Stimulated activated CD4-positive, alpha-beta T cell treated with anti-CD3 and anti-CD28 coated beads, Interleukin-4, amount 100 ng/mL, for 24 hours (primary cell): ENCODE measurements around the gene NFKB2.

Experiments
- DNase-seq: peaks from one replicate; pipeline ENCODE4 v3.0.0-alpha.2; 2020

NFKB2 gene

DNA sequence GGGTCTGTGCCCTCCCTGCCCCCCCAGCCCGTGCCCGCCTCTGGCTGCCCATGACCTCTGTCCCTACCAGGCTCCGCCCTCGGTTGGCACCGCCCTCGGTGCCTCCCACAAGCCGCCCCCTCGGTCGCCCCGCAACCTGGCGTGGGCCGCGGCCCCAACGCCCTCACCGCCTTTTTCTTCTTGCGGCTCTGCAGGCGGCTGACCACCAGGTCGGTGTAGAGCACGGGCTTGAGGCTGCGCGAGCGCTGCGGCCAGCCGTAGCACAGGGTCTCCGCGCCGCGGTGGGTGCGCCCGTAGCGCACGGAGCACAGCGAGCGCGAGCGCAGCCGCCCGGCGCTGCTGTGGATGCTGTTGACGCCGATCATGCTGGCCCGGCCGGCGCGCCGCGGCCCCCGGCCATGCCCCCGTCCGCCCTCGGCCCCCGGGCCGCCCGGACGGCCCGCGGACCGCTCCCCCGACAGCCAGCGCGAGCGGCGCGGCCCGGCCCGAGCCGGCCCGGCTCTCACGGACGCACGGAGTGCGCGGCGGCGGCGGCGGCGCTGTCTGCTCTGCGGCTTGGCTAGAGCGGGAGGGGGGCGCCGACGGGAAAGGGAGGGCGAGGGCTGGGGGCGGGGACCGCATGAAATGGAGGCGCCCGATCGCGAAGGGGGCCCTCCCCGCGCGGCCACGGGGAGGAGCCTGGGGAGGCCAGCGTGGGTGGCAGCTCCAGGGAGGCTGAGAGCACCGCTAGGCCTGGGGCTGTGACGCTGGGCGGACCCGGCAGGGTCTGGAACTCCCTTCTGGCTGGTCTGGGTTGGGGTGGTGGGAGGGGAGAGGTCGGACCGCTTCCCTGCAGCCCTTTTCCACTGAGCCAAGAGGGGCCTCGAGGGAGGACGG, 13.5 kb downstream of the NFKB2 start:
- peak; percentile 81 for DNase-seq

DNA sequence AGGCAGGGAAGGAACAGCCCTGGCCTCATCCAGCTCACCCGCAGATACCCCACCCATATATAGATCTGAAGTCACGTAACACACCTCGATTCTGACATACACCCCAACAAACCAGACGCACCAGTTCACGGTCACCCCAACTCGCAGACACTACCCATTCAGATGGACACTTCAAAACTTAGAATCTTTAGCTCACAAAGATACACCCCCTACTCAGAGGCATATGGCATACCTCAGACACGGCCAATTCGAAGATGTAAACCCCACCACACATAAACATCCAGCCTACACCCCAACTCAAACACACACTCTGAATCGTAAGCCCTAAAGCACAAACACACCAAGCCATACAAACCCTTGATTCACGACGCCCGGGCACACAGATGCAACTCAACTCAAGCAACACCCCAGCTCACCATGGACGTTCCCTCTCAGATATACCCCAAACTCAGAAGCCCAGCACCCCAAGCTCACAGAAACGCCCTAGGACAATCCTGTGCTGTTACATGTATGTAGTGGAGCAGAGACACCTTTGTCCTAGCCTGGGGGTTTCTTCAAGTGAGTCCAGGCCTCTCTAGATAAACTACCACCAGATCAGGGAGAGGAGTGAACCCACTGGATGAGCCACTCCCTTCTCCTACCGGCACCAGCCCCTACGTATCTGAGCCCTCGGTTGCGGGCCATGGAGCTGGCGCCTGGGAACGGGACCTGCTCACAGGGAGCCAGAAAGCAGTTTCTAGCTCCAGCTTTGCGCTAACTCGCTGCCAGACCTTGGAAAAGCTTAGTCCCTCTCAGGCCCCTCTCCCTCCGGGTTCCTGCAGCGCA, 14.3 kb downstream of the NFKB2 start:
- no peak for DNase-seq

DNA sequence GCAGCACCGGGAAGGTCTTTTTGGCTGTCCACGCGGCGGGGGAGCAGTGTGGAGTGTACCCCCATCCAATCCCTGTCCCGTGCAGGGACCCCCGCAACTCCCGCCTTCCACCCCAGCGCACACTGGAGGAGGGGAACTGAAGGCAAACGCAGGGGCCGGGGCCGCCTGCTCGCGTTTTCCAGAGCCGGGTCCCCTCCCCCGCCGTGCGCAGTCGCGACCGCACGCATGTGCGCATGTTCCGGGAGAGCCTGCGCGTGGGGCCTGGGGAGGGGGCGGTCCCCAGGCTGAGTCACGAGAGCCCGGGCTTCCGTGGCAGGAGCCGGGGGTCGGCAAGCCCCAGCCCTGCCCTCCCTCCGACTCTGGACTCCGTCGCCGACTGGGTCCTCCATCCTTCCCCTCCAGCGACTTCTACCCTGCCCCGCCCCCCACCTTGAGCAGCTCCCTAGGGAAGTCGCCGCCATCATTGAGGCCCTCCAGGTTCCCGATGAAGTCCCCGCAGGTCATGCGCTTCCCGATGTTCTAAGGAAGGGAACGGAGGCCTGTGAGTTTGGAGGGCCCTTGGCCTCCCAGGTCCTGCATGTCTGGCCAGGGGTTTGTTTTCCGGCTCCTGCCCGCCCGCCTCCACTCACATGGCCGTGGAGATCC, 15.0 kb downstream of the NFKB2 start:
- peak; percentile 67 for DNase-seq

DNA sequence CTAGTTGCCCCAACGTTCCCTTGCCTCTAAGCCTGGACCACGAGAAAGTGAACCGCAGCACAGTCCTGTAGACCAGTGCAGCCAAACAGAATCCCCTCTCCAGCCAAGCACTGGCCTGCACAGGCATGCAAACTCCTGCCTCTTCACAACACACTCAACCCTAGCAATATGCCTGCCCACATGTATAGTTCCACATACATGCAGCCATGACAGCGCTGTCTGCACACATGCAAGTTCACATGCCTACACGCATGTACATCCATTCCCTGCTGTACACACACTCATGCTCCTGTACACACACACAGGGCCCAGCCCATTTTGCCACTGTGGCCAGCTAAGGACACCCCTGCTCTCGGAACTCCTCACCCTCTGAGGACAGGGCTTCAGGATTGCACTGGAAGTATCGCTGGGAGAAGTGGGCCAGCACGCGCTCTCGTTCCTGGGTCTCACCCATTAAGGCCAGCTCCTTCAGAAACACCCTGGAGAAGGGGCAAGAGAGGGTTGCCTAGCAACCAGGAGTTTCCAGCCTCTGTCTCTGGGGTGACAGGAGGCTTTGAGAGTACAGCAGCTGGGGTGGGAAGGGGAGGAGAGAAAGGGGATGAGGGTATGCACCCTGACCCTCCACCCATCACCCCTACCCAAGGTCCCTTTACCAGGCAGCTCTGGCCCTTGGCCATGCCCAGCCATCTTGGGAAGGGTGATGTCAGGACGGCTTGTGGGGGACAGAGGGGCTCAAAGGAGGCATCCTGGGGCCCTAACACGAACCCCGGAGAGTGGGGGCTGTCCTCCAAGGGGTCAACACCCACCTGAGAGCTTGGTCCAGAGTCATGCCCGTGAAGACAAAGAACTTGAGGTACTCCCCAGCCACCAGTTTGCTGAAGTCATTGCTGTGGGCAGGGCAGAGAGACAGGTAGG, 16.1 kb downstream of the NFKB2 start:
- no peak for DNase-seq

DNA sequence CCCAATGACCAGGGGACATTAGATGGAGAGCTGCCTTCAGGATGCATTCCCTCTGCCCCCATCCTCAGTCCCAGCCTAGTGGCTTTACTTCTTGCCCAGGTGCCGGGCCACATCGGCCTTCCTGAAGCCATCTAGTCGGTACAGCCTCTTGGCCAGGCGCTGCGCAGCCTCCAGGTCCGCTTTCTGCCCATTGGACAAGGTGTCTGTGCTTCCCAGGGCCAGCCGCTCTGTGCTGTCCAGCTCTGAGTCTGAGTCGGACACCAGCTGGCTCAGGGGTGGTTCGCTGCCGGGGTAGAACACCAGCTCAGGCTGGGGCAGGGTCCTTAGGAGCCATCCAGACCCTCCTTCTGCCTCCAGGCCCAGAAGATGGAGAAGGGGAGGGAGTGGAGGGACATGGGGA, 16.8 kb downstream of the NFKB2 start:
- no peak for DNase-seq

DNA sequence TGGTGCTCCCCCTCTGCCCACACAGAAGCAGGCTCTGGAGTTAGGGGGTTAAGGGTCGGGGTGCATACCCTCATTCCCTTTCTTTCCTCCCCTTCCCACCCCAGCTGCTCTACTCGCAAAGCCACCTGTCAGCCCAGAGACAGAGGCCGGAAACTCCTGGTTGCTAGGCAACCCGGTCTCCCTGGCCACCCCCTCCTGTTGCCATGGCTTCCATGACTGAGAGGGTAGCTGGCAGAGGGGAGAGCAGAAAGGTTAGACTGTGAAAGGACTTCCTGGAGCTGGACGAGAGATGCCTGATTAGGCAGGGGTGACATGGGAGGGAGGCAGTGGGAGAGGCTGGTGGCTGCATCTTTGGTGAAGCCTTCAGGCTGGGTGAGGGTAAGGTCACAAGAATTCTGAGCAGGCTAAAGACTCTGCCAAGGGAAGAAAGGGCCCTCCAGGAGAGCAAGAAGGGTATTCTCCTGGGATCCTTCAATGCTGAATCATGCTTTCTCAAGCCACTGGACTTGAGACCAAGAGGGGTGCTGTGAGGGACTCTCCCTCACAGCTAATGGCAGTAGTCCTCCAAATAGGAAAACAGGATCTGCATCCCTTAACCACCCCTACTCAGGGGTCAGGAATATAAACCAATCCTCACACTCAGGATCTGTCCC, 17.7 kb downstream of the NFKB2 start:
- DNase-seq = no peak

DNA sequence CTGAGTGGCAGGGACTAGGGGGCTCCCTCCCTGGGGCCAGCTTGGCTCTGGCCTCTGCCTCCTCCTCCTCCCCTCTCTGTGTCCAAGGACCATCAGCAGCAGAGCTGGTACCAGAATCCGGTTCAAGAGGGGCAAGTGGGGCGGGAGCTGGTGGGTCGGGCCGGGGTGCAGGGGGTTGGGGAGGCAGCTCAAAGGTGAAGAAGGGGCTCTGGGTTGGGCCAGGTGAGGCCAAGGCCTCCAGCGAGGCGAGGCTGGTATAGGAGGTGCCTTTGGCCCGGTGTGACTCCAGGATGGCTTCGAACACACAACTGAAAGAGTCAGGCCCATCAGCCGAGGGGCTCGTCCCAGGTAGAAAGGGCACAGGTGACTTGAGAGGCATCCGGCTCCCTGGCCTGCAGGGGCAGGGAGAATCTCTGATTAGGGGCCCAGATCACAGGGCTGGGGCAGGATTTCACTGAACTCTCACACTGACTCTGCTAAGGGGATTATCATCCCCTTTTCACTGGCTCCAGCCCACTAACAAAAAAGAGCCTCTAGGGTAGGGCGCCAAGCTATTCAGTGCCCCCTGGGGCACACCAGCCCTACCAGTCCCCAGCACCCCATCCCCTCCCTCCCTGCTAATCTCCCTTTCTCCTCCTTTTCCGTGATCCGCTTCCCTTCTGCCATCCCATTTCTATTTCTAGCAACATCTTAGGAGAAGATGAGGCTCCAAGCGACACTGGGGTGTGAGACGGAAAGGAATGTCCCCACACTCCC, 18.5 kb downstream of the NFKB2 start:
- DNase-seq = no peak

DNA sequence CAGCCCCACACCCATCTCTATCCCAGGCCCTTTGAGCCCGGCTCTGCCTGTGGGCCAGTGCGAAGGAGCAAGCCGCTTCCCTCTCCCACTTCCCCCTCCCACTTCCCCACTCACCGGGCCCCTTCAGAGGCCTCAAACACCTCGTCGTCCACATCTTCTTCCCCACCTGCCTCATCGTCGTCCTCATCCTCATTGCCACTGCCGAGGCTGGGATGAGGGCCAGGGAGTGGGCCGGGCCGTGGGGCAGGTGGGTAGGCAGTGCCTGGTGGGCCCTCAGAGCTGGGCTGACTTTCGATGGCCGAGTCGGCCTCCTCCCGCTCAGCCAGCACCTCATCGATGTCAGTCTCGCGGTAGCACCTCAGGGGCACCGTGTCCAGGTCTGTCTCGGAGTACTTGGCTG, 19.2 kb downstream of the NFKB2 start:
- DNase-seq = no peak

DNA sequence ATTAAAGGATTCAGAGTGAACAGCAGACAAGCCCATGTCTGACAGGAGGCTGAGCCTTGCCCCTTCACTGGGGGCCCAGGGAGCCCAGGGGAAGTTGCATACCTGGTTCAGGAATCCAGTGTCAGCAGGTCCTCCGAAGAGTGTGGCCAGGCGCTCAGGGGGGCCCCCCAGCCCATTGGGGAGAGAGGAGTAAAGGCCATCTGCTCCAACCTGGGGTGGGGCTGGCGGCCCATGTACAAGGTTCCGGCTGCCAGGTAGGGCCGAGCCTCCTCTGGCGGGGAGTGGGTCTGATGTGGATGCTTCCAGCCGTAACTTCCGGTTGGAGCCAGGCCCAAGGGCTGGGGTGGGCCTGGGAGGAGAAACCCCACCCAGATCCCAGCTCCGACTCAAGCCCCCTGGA, 20.8 kb downstream of the NFKB2 start:
- no peak for DNase-seq

DNA sequence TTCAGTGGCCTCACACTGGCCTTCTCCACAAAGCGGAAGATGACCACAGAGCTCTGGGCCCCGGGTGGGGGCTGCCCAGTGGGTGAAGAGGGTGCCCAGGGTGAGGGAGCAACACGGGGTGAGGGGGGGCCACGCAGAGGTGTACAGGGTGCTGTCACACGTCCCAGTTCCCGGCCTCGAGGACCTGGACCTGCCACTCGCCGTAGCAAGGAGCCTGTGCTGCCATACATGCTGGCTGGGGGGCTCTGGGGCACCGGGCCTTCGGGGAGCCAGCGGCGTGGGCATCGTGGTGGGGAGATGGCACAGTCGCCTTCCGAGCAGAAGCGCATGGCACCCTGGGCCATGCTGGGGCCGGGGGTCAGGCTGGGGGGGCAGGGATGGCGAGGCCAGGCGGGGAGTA, 21.2 kb downstream of the NFKB2 start:
- no peak for DNase-seq

DNA sequence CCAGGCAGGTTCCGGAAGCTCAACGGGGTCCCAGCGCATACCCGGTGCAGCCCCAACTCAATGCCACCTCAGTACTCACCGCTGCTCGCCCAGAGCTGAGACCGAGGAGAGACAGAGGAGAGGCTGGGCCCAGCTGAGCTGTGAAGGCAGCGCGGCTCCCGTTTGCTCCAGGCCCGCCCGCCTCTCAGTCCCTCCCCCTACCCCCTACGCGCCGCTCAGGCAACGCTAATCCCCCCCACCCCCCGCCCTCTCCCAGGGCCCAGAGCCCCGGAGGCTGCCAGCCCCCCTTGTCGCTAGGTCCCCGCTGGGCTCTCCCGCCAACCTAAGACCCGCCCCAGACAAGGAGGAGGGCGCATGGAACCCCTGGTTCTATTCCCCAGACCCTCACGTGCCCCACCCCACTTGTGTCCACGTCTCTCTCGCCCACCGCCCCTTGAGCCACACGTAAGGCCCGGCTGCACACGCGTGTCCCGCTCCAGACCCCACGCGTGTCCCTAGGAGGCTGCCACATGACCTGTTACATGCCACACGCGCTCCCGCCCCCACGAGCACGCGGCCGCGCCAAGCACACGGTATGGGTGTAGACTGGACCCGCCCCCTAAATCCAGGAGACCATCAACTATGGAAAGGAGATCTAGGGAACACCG, 23.2 kb downstream of the NFKB2 start, which contains the start of gene PSD:
Gene PSD (minus strand): TSS at position 164 of the 647 bp plus-strand sequence. CDS start 1,747 bp downstream, outside the sequence.
- no peak for DNase-seq

DNA sequence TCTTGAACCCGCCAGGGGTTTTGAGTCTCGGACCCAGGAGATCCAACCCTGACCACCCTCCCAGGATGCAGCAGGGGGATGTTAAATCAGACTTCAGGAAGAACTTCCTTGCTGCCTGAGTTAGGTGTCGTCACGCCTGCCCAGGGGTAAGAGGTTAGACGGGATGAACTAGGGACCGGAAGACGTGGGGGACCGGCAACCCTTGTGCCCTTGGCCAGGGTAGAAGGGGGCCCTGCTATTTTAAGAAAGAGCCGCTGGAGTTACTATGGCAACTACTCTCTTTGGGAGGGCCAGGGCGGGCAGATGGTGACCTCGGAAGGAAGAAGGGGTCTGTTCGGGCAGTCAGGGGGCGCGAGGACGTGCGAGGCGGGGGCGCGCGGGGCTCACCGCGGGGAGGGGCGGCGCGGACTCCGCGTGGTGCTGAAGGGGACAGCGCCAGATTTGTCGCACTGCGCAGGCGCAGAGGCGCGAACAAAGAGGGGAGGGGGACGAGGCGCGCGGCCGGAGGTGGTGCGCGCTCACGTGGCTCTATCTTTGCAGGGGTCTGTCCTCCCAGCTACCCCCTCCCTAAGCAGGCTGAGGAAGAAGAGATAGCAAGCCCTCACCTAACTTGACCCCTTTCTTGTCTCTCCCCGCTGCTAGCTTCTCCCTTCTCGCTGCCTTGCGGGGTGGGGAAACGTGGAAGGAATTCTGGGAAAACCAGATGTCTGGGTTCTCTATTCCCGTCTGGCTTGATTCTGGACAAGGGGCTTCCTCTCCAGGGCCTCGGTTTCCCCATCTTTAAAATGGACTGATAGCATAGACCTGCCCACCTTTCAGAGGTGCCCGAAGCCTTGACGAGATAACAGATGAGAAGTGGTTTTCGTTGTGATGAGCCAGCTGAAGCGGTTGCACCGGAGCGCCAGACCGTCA, 24.0 kb downstream of the NFKB2 start:
- DNase-seq = peak; percentile 72

DNA sequence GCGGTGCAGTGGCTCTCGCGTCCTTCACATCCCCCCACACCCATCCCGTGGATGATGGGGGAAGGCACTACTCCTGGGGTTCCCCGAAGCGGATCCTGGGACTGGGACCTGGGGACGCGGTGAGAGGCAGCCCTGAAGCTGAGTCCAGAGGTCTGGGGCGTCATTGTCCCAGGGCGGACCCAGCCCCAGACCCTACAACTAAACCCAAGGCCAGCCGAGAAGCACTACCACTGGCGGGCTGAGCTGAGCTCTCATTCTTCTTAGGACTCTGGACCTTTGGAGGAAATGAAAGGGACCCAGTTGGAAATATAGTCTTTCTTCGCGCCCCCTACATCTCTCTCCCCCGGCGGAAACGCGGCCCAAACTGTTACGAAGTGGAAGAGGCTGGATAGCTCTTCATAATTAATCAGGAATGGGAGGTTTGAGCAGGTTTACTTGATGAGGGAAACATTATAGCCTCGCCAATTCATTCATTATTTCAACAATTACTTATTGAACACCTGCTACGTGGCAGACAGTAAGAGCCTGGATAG, 24.7 kb downstream of the NFKB2 start:
- DNase-seq = no peak

DNA sequence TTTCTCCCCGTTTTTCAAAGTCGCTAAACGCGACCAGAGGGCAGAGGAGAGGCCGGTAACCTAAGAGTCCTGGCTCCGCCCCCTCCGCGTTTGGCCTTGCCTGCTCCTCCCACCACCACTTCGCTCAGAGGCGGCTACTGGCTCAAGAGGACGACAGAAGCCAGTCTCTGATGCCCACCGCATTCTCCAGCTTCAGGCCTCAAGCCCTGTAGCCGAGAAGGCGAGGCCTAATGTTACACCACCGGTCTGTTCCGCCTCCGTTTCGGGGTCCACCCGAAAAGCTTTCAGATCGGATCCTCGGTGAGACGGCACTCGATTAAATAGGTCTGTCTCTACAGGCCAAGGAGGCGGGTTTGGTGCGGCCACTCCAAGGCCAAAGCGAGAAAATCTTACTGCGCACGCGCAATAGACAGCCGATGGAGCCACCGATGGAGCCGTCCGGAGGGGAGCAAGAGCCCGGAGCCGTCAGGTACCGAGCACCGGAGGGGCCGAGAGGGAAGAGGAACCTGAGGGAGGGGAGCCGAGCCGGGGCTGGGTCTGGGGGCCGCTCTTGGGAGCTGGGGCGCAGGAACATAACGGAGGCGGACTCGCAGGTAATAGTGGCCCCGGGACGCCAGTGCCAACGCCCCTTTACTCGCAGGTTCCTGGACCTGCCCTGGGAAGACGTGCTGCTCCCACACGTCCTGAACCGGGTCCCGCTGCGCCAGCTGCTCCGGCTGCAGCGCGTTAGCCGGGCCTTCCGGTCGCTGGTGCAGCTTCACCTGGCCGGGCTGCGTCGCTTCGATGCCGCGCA, 25.4 kb downstream of the NFKB2 start, which contains the start of gene FBXL15:
Gene FBXL15 (plus strand): TSS at position 123 of the 793 bp plus-strand sequence. CDS start 294 bp downstream, at position 417.
- peak; percentile 97 for DNase-seq

DNA sequence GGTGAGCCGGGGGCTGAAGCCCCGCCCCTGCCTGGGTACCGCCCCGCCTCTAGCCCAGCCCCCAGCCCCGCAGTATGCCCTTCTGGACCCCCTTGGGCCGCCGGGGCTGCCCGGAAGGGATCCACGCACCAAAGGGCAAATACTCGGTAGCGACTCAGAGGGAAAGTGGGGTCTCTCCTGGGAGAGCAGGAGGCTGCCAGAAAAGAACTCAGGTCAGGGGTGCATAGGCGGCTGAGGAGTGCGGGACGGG, 25.9 kb downstream of the NFKB2 start:
- no peak for DNase-seq

DNA sequence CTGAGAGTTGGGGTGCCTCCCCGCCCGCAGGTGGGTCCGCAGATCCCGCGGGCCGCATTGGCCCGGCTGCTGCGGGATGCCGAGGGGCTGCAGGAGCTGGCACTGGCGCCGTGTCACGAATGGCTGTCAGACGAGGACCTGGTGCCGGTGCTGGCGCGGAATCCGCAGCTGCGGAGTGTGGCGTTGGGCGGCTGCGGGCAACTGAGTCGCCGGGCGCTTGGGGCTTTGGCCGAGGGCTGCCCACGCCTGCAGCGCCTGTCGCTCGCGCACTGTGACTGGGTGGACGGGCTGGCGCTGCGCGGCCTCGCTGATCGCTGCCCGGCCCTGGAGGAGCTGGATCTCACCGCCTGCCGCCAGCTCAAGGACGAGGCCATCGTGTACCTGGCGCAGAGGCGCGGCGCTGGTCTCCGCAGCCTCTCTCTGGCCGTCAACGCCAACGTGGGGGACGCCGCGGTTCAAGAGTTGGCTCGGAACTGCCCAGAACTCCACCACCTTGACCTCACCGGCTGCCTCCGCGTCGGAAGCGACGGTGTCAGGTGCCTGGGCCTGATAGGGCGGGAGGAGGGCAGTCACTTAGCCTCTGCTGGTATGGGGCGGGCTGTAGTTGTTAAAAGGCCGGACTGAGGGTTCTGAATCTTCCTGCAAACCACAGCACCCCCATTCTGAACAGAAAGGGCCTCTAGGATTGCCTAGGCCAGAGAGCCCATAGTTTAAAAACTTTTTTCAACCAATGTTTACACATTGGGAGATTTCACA, 26.4 kb downstream of the NFKB2 start:
- no peak for DNase-seq

DNA sequence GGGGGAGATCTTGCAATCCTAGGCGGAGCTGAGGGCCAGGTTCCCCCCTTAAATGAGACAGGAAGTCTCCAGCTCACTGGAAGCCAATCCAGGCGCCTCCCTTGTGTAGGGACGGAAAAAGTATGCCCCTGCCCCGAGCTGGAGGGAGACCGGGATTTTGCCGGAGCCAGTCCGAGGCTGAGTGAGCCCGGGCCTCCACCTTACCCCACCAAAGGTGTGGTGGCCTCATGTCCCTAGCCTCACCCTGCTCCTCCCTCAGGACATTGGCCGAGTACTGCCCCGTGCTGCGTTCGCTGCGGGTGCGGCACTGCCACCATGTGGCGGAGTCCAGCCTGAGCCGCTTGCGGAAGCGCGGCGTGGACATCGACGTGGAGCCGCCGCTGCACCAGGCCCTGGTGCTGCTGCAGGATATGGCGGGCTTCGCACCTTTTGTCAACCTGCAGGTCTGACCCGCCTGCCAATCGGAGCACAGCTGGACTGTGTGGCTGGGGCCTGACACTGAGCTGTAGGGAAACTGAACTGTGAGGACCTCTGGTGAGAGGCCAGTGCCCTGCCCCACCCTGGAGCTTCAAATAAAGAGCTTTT, 27.1 kb downstream of the NFKB2 start:
- peak; percentile 59 for DNase-seq
